K562 (cell line): Measurements from ENCODE around the gene ZBTB44. TPM values are rescaled to one million over a fixed set of nuclear protein-coding genes. Genes with fewer than 3 reads are reported as not detected.
A peak's percentile ranks its signal among the peaks of the same experiment; 100 is the strongest.

Source experiments
- CCNT2 ChIP-seq: IDR thresholded peaks from 2 replicates; pipeline ENCODE4 v1.6.1; 2011; ENCODE audit warnings: borderline replicate concordance, low read depth, mild to moderate bottlenecking, moderate library complexity, mixed read lengths, low read length; ENCODE audit not compliant: insufficient read length; ENCODE audit errors: extremely low read depth
- CHD4 ChIP-seq: fragments of 200-600 bp; sonication (generic); IDR thresholded peaks from 3 replicates; pipeline ENCODE4 v1.6.1; 2012; ENCODE audit warnings: low read depth, mild to moderate bottlenecking, mixed read lengths, low read length, inconsistent platforms; ENCODE audit not compliant: insufficient read depth, insufficient replicate concordance, poor library complexity, severe bottlenecking
- ELF1 ChIP-seq: fragments of 200-800 bp; sonication (Bioruptor generic); IDR thresholded peaks from 2 replicates; pipeline ENCODE4 v1.6.1; 2016; ENCODE audit warnings: missing genetic modification characterization, missing compliant biosample characterization
- ESRRA ChIP-seq: fragments of 450-650 bp; IDR thresholded peaks from 2 replicates; pipeline ENCODE4 v1.6.1; 2014; ENCODE audit warnings: low read depth, mild to moderate bottlenecking, moderate library complexity, borderline replicate concordance
- FOXJ3 ChIP-seq: sonication (generic); formaldehyde crosslinking; IDR thresholded peaks from 2 replicates; pipeline ENCODE4 v1.4.0; 2020; ENCODE audit warnings: mild to moderate bottlenecking, missing genetic modification reagents
- GATAD2B ChIP-seq: fragments of 450-650 bp; IDR thresholded peaks from 2 replicates; pipeline ENCODE4 v1.6.1; 2017; ENCODE audit warnings: mild to moderate bottlenecking, borderline replicate concordance
- KDM5B ChIP-seq: fragments of 200-600 bp; sonication (generic); IDR thresholded peaks from 2 replicates; pipeline ENCODE4 v1.6.1; 2012; ENCODE audit warnings: low read depth, mild to moderate bottlenecking, moderate library complexity, low read length, control low read depth, inconsistent platforms; ENCODE audit not compliant: insufficient replicate concordance
- MYNN ChIP-seq, 2 experiments: sonication (generic); formaldehyde crosslinking in 1 of 2; IDR thresholded peaks; 2 replicates each; pipeline versions ENCODE4 v1.5.0 to v1.6.1; 2016 to 2020; ENCODE audit warnings: antibody characterized with exemption in 1 of 2, missing genetic modification reagents in 1 of 2
- NFE2 ChIP-seq: IDR thresholded peaks from 2 replicates; pipeline ENCODE4 v1.6.1; 2014; ENCODE audit warnings: antibody characterized with exemption, low read depth
- POLR2AphosphoS2 ChIP-seq: IDR thresholded peaks from 2 replicates; pipeline ENCODE4 v1.6.1; 2012; ENCODE audit warnings: low read length, improper control_type of control experiment
- PTBP1 ChIP-seq: fragments of 200-400 bp; formaldehyde crosslinking; IDR thresholded peaks from 2 replicates; pipeline ENCODE4 v1.6.1; 2017; ENCODE audit warnings: low read depth, low read length
- TCF7 ChIP-seq: sonication (generic); IDR thresholded peaks from 2 replicates; pipeline ENCODE4 v1.6.1; 2016; ENCODE audit warnings: antibody characterized with exemption, borderline replicate concordance
- ZKSCAN3 ChIP-seq: fragments of 250-450 bp; sonication (Bioruptor Pico); IDR thresholded peaks from 2 replicates; pipeline ENCODE4 v1.4.0; 2020
- ZNF311 ChIP-seq: fragments of 250-450 bp; sonication (Bioruptor Pico); IDR thresholded peaks from 2 replicates; pipeline ENCODE4 v1.4.0; 2020; ENCODE audit warnings: mild to moderate bottlenecking, moderate library complexity
- polyA plus RNA-seq, 8 experiments: library from polyadenylated mRNA; depleted of rRNA in 4 of 8; stranded (reverse) in 5 of 8; unstranded in 3 of 8; fragments of >200 nt; fragmentation: Nextera tagmentation in 2 of 8; fragmentation: Illumina TruSeq in 1 of 8; extraction: Ambion mirVana in 2 of 8; extraction: Trizol in 1 of 8; gene quantifications; 2 replicates each; pipeline versions ENCODE4 v1.2.1 to v1.2.3, GENCODE V29; 2011 to 2014; ENCODE audit warnings: inconsistent platforms in 1 of 8, missing spikeins in 1 of 8
- total RNA-seq, 7 experiments: library from RNA; depleted of rRNA in 6 of 7; stranded (reverse); fragments of >200 nt in 6 of 7; fragmentation: Illumina TruSeq in 2 of 7; extraction: Trizol in 2 of 7; gene quantifications; 2 replicates each; pipeline versions ENCODE4 v1.2.1 to v1.2.3, GENCODE V29; 2011 to 2021; ENCODE audit warnings: low replicate concordance in 1 of 7
- TF ChIP-seq, protein P1 (sequence below): sonication (generic); formaldehyde crosslinking; IDR thresholded peaks from 2 replicates; pipeline ENCODE4 v1.8.1; 2023; ENCODE audit warnings: mild to moderate bottlenecking, missing genetic modification reagents
- TF ChIP-seq, protein P2 (sequence below), 3 experiments: IDR thresholded peaks in 2 of 3; conservative IDR thresholded peaks in 1 of 3; 2 replicates each; pipeline ENCODE4 v1.5.1; 2011 to 2012; ENCODE audit warnings: low read length in 3 of 3, mild to moderate bottlenecking in 3 of 3, control low read depth in 2 of 3, improper control_type of control experiment in 1 of 3, inconsistent platforms in 1 of 3, low read depth in 1 of 3, mixed read lengths in 1 of 3, moderate library complexity in 1 of 3; ENCODE audit not compliant: insufficient read depth in 2 of 3
- TF ChIP-seq, protein P3 (sequence below): fragments of 250-450 bp; sonication (Bioruptor Pico); IDR thresholded peaks from 2 replicates; pipeline ENCODE4 v1.5.0; 2022; ENCODE audit warnings: mild to moderate bottlenecking
- TF ChIP-seq, protein P4 (sequence below): IDR thresholded peaks from 3 replicates; pipeline ENCODE4 v1.6.1; 2011; ENCODE audit warnings: borderline replicate concordance, mild to moderate bottlenecking; ENCODE audit not compliant: insufficient read length, insufficient read depth

ZBTB44 gene
- total and polyA plus RNA-seq, 9 of the 15 experiments (the other 6 are each of a cell fraction or from before 2014, with no cell fraction given), result 4.7 to 27.1 (median 17.3) TPM

DNA sequence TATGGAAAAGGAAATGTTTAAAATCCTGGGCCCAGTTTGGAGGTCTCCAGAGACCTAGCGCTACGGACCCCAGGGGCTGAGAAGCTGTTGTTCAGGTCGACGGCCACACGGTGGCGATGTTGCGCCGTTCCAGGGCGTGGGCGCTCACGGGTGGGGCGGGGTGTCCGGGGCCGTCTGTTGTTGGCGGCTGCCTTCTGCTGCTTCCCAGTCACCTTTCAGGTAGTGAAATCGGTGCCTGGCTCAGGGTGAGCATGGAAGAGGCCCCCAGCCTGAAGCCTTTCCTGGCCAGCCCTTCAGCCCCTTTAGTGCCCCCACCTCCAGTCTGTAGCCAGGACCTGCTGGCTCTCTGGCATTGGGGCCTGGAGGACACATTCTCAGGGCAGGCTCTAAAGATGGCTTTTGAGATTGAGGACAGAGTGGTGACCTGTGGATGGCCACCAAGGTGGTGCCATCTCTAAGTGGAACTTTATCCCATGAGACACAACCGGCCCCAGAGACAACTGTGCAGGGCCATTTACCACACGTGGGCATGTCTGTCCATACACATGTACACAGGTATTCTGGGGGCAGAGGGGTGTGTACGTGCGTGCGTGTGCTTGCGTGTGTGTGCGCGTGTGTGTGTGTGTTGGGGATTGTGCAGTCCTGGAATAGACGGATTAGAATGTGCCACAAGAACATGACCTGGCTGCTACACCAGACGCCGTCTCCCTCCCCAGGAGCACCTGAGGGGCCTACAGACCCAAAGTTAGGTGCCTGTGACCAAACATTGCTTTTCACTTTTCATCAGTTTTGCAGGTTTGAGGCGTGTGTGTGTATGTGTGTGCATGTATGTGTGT lies 101.4 kb downstream of the ZBTB44 start (continued):
- TF ChIP-seq, protein P1, sequence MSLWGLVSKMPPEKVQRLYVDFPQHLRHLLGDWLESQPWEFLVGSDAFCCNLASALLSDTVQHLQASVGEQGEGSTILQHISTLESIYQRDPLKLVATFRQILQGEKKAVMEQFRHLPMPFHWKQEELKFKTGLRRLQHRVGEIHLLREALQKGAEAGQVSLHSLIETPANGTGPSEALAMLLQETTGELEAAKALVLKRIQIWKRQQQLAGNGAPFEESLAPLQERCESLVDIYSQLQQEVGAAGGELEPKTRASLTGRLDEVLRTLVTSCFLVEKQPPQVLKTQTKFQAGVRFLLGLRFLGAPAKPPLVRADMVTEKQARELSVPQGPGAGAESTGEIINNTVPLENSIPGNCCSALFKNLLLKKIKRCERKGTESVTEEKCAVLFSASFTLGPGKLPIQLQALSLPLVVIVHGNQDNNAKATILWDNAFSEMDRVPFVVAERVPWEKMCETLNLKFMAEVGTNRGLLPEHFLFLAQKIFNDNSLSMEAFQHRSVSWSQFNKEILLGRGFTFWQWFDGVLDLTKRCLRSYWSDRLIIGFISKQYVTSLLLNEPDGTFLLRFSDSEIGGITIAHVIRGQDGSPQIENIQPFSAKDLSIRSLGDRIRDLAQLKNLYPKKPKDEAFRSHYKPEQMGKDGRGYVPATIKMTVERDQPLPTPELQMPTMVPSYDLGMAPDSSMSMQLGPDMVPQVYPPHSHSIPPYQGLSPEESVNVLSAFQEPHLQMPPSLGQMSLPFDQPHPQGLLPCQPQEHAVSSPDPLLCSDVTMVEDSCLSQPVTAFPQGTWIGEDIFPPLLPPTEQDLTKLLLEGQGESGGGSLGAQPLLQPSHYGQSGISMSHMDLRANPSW, result no peak
- TF ChIP-seq TCF7 (no peak), CCNT2 (no peak), FOXJ3 (CRISPR knock-in tag) (no peak), POLR2AphosphoS2 (no peak), ZKSCAN3 (CRISPR knock-in tag) (no peak), KDM5B (no peak), ELF1 (tag) (no peak), ESRRA (no peak), MYNN (IDR thresholded peaks at IDR 0.05) (no peak), MYNN (CRISPR knock-in tag; IDR thresholded peaks at IDR 0.05) (no peak), NFE2 (no peak), PTBP1 (no peak), ZNF311 (CRISPR knock-in tag) (no peak), GATAD2B (no peak), CHD4 (no peak)
- TF ChIP-seq, protein P2, sequence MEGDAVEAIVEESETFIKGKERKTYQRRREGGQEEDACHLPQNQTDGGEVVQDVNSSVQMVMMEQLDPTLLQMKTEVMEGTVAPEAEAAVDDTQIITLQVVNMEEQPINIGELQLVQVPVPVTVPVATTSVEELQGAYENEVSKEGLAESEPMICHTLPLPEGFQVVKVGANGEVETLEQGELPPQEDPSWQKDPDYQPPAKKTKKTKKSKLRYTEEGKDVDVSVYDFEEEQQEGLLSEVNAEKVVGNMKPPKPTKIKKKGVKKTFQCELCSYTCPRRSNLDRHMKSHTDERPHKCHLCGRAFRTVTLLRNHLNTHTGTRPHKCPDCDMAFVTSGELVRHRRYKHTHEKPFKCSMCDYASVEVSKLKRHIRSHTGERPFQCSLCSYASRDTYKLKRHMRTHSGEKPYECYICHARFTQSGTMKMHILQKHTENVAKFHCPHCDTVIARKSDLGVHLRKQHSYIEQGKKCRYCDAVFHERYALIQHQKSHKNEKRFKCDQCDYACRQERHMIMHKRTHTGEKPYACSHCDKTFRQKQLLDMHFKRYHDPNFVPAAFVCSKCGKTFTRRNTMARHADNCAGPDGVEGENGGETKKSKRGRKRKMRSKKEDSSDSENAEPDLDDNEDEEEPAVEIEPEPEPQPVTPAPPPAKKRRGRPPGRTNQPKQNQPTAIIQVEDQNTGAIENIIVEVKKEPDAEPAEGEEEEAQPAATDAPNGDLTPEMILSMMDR (IDR thresholded peaks at IDR 0.05 in 2 of 3, conservative IDR thresholded peaks at IDR 0.05 in 1 of 3; ENCODE audit: insufficient read depth in 2 of 3, low read depth in 1 of 3, low read length in 3 of 3), result peak; percentile 89 to 93 (median 92)
- TF ChIP-seq, protein P3, sequence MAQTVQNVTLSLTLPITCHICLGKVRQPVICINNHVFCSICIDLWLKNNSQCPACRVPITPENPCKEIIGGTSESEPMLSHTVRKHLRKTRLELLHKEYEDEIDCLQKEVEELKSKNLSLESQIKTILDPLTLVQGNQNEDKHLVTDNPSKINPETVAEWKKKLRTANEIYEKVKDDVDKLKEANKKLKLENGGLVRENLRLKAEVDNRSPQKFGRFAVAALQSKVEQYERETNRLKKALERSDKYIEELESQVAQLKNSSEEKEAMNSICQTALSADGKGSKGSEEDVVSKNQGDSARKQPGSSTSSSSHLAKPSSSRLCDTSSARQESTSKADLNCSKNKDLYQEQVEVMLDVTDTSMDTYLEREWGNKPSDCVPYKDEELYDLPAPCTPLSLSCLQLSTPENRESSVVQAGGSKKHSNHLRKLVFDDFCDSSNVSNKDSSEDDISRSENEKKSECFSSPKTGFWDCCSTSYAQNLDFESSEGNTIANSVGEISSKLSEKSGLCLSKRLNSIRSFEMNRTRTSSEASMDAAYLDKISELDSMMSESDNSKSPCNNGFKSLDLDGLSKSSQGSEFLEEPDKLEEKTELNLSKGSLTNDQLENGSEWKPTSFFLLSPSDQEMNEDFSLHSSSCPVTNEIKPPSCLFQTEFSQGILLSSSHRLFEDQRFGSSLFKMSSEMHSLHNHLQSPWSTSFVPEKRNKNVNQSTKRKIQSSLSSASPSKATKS, result no peak
- TF ChIP-seq, protein P4, sequence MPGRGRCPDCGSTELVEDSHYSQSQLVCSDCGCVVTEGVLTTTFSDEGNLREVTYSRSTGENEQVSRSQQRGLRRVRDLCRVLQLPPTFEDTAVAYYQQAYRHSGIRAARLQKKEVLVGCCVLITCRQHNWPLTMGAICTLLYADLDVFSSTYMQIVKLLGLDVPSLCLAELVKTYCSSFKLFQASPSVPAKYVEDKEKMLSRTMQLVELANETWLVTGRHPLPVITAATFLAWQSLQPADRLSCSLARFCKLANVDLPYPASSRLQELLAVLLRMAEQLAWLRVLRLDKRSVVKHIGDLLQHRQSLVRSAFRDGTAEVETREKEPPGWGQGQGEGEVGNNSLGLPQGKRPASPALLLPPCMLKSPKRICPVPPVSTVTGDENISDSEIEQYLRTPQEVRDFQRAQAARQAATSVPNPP, result no peak
